Measurements from ENCODE around the gene KRTAP9-7.
"Not testable (repeated sequence)": the region's sequence is repeated elsewhere in the genome, so short reads cannot be mapped to it uniquely, and the experiment has no call there.

The KRTAP9-7 gene

GRCh38 chr17:41275648-41276190 lies at the start of gene KRTAP9-7:
KRTAP9-7 (plus strand) TSS chr17:41275698; CDS start chr17:41275698, 0 bp downstream.
- DNase-seq, result not testable (repeated sequence)

- no peak for DNase-seq
These were observed 49.4 kb upstream of the KRTAP9-7 start for GRCh38 chr17:41226051-41226450.

DNA sequence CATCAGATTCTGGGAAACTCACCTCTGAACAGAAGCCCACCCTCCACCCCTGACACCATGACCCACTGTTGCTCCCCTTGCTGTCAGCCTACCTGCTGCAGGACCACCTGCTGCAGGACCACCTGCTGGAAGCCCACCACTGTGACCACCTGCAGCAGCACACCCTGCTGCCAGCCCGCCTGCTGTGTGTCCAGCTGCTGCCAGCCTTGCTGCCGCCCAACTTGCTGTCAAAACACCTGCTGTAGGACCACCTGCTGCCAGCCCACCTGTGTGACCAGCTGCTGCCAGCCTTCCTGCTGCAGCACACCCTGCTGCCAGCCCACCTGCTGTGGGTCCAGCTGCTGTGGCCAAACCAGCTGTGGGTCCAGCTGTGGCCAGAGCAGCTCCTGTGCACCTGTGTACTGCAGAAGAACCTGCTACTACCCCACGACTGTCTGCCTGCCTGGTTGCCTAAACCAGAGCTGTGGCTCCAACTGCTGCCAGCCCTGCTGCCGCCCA lies 48.9 kb upstream of the KRTAP9-7 start, which contains the start of gene KRTAP9-2:
Gene KRTAP9-2, plus strand, starts transcription at position 51 of the 498 bp plus-strand sequence. Its CDS starts 7 bp downstream, at position 58.
- not testable (repeated sequence) for DNase-seq

DNA sequence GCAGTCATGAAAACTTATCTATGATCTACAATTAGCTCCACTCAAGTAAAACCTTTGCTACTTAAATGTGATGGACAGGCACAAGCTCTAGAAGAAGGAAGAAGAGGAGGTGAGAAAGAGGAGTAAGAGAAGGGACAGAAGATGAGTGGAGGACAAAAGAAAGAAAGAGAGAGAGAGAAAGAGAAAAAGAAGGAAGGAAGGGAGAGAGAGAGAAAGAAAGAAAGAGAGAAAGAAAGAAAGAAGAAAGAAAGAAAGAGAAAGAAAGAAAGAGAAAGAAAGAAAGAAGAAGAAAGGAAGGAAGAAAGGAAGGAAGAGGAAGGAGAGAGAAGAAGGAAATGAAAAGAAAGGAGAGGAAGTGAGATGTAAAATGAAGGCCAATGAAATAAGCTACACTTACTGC lies 45.4 kb upstream of the KRTAP9-7 start:
- no peak for DNase-seq

DNA sequence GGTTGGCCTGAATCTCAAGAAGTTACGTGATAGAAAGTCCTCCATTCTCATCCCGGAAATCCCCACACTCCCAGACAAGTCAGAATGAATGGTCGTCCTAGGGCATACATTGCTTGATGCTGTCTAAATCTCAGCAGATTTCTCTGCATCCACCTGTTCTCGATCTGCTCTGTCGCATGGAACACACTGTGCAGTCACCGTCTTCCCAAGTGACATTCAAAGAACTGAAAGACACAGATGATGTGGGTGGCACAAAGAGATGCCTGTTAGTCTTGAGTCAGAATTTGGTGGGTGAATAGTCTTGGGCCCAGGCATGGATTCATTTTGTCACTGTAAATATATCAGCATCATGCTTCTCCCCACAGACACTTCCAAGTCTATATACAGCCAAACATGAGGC lies 43.8 kb upstream of the KRTAP9-7 start:
- no peak for DNase-seq

DNA sequence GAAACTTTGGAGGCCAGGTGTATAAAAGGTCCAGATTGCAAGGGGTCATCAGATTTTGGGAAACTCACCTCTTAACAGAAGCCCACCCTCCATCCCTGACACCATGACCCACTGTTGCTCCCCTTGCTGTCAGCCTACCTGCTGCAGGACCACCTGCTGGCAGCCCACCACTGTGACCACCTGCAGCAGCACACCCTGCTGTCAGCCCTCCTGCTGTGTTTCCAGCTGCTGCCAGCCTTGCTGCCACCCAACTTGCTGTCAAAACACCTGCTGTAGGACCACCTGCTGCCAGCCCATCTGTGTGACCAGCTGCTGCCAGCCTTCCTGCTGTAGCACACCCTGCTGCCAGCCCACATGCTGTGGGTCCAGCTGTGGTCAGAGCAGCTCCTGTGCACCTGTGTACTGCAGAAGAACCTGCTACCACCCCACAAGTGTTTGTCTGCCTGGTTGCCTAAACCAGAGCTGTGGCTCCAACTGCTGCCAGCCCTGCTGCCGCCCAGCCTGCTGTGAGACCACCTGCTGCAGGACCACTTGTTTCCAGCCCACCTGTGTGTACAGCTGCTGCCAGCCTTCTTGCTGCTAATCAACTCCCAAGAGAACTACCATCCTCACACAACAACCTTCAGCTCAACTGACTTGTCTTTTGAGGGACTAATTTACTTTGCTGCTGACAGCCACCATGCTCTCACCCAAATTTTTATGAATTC lies 42.9 kb upstream of the KRTAP9-7 start, which contains the start of gene KRTAP9-3:
Gene KRTAP9-3, plus strand, starts transcription at position 51 of the 707 bp plus-strand sequence. Its CDS starts 53 bp downstream, at position 104.
- DNase-seq, result not testable (repeated sequence)

- not testable (repeated sequence) for DNase-seq
These were observed 38.4 kb upstream of the KRTAP9-7 start for GRCh38 chr17:41237116-41237515.

DNA sequence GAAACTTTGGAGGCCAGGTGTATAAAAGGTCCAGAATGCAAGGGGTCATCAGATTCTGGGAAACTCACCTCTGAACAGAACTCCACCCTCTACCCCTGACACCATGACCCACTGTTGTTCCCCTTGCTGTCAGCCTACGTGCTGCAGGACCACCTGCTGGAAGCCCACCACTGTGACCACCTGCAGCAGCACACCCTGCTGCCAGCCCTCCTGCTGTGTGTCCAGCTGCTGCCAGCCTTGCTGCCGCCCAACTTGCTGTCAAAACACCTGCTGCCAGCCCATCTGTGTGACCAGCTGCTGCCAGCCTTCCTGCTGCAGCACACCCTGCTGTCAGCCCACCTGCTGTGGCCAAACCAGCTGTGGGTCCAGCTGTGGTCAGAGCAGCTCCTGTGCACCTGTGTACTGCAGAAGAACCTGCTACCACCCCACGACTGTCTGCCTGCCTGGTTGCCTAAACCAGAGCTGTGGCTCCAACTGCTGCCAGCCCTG lies 37.5 kb upstream of the KRTAP9-7 start, which contains the start of gene KRTAP9-8:
Gene KRTAP9-8, plus strand, starts transcription at position 51 of the 489 bp plus-strand sequence. Its CDS starts 53 bp downstream, at position 104.
- DNase-seq, result not testable (repeated sequence)

- DNase-seq, result not testable (repeated sequence)
These were observed 28.3 kb upstream of the KRTAP9-7 start for GRCh38 chr17:41246995-41247787.

GRCh38 chr17:41249637-41250240 lies 25.8 kb upstream of the KRTAP9-7 start, which contains the start of gene KRTAP9-4:
KRTAP9-4 (plus strand) TSS chr17:41249687; CDS start chr17:41249721, 34 bp downstream.
- DNase-seq, result not testable (repeated sequence)

- DNase-seq, result no peak
These were observed 24.2 kb upstream of the KRTAP9-7 start for GRCh38 chr17:41251261-41251660.

DNA sequence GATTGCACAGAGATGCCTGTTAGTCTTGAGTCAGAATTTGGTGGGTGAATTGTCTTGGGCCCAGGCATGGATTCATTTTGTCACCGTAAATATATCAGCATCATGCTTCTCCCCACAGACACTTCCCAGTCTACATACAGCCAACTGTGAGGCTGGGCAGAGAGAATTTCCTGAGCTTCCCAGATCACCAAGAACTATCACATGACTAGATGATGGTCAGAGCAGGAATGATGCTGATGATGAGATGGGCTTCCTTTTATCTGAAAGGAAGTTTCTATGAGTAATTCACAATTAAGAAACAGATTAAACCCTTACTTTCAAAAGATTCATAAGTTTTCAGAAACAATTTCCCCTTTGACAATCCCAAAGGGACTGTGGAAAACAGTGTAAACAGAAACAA lies 20.6 kb upstream of the KRTAP9-7 start:
- no peak for DNase-seq

DNA sequence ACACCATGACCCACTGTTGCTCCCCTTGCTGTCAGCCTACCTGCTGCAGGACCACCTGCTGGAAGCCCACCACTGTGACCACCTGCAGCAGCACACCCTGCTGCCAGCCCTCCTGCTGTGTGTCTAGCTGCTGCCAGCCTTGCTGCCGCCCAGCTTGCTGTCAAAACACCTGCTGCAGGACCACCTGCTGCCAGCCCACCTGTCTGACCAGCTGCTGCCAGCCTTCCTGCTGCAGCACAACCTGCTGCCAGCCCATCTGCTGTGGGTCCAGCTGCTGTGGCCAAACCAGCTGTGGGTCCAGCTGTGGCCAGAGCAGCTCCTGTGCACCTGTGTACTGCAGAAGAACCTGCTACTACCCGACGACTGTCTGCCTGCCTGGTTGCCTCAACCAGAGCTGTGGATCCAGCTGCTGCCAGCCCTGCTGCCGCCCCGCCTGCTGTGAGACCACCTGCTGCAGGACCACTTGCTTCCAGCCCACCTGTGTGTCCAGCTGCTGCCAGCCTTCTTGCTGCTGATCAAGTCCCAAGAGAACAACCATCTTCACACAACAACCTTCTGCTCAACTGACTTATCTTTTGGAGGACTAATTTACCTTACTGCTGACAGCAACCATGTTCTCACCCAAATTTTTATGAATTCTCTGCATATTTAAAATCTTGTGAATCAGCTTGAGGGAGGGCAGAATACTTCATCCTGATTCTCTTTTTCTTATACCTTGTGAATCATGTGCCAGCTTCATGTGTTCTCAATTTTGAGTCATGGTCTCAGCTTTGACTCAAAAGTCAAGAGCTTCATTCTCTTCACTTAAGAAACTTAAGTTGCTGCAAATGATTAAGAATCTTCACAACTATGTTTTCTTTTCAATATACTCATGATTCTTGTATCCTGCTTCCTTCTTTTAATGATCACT lies 19.9 kb upstream of the KRTAP9-7 start, which contains the start of gene KRTAP9-9:
Gene KRTAP9-9, plus strand, starts transcription at position 4 of the 910 bp plus-strand sequence.
- DNase-seq, result not testable (repeated sequence)

DNA sequence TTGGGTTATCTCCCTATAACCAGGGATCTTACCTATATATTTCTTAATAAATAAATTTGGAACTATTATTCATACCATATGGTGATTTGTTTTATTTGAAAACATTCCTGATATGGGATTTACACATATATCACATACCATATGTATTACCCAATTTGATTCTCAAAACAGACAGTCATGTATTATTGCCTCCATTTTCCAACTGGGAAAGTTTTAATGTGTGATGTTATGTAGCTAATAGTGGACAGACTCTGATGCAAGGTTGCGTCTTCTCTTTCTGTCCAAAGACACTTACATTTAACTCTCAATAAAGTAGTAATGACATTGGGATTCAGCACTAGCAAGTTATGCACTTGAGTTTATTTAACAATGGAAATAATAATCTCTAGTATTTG lies 19.2 kb upstream of the KRTAP9-7 start:
- DNase-seq, result no peak

DNA sequence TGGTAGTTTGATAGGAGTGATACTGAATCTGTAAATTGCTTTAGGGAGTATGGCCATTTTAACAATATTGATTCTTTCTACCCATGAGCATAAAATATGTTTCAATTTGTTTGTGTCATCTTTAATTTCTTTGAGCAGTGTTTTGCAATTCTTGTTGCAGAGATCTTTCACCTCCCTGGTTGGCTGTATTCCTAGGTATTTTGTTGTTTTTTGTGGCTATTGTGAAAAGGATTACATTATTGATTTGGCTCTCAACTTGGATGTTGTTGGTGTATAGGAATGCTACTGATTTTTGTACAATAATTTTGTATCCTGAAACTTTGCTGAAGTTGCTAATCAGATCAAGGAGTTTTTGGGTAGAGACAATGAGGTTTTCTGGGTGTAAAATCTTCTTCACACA lies 17.1 kb upstream of the KRTAP9-7 start:
- DNase-seq, result no peak

- no peak for DNase-seq
These were observed 12.3 kb upstream of the KRTAP9-7 start for GRCh38 chr17:41263212-41263611.

- DNase-seq, result no peak
These were observed 10.9 kb upstream of the KRTAP9-7 start for GRCh38 chr17:41264599-41264998.

- DNase-seq, result no peak
These were observed 10.4 kb upstream of the KRTAP9-7 start, which contains the start of gene KRTAP9-6 for GRCh38 chr17:41265078-41265477. KRTAP9-6 (plus strand) TSS chr17:41265378; CDS start chr17:41265378, 0 bp downstream.

GRCh38 chr17:41267711-41268110 lies 7.8 kb upstream of the KRTAP9-7 start:
- no peak for DNase-seq

GRCh38 chr17:41271323-41271722 lies 4.2 kb upstream of the KRTAP9-7 start:
- DNase-seq, result not testable (repeated sequence)

DNA sequence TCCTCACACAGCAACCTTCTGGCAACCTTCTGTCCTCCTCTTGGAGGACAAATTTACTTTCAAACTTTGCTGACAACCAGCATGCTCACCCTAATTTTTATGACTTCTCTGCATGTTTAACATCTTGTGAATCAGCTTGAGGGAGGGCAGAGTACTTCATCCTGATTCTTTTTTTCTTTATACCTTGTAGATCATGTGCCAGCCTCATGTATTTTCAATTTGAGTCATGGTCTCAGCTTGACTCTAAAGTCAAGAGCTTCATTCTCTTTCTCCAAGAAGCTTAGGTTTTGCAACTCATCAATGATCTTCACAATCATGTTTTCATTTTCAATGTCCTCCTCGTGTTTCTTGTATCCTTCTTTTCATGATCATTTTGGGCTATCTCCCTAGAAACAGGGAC lies 3.6 kb upstream of the KRTAP9-7 start:
- DNase-seq, result no peak
